ENCODE measurements around the gene MTMR12. TPM values are rescaled to one million over a fixed set of nuclear protein-coding genes. Genes with fewer than 3 reads are reported as not detected.

The MTMR12 gene
- total and polyA plus RNA-seq, 2 donors from 2014 or later, result 9.3 to 52.8 TPM

DNA sequence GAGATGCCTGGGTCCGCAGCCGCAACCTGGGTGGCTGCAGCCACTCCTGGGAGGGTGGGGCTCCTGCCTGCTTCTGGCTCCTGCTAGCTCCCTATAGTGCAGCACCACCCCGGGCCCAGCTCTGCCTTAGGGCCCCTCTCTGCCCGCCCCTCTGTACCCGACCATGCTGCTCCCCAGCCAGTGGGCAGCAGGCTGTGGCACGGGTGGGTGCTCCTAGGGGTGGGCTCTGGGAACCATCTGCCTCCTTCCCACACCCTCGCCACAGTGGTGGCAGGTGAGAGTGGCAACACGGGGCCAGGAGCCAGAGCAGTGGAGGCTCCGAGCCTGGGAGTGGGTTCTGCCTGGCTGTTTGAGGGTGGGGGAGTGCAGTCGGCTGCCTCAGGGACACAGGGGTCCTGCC lies 7.8 kb upstream of the MTMR12 start:
- Histone ChIP-seq H3K27me3 (ENCODE audit: control insufficient read depth, insufficient read depth, low read length) (no peaks in the 10 kb centered on the region), H3K27ac (ENCODE audit: low read depth in 2 of 2, low read length in 2 of 2) (no peak overlapping the region), H3K4me1 (ENCODE audit: control insufficient read depth in 2 of 3, insufficient read depth in 2 of 3, low read depth in 1 of 3, low read length in 3 of 3) (no peaks in the 10 kb centered on the region), H3K9me3 (ENCODE audit: control insufficient read depth in 2 of 3, insufficient read depth in 1 of 3, low read length in 3 of 3) (no peaks in the 10 kb centered on the region), H3K9ac (ENCODE audit: low read length in 3 of 3) (no peak overlapping the region), H3K36me3 (ENCODE audit: control insufficient read depth in 2 of 3, insufficient read depth in 3 of 3, low read length in 3 of 3) (no peaks in the 10 kb centered on the region), H3K4me3 (ENCODE audit: low read length in 3 of 3) (no peak overlapping the region)
- intact Hi-C loops (cut with DNase I), result loop anchor here (10.0 kb wide), 1 partner anchor 86 kb away; no protein-coding TSS in a partner anchor
- FAIRE-seq, result no peak
- TF ChIP-seq, protein P1, sequence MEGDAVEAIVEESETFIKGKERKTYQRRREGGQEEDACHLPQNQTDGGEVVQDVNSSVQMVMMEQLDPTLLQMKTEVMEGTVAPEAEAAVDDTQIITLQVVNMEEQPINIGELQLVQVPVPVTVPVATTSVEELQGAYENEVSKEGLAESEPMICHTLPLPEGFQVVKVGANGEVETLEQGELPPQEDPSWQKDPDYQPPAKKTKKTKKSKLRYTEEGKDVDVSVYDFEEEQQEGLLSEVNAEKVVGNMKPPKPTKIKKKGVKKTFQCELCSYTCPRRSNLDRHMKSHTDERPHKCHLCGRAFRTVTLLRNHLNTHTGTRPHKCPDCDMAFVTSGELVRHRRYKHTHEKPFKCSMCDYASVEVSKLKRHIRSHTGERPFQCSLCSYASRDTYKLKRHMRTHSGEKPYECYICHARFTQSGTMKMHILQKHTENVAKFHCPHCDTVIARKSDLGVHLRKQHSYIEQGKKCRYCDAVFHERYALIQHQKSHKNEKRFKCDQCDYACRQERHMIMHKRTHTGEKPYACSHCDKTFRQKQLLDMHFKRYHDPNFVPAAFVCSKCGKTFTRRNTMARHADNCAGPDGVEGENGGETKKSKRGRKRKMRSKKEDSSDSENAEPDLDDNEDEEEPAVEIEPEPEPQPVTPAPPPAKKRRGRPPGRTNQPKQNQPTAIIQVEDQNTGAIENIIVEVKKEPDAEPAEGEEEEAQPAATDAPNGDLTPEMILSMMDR (IDR thresholded peaks at IDR 0.05; ENCODE audit: borderline replicate concordance, extremely low read depth, insufficient read depth), result no peak
- no peak for DNase-seq

DNA sequence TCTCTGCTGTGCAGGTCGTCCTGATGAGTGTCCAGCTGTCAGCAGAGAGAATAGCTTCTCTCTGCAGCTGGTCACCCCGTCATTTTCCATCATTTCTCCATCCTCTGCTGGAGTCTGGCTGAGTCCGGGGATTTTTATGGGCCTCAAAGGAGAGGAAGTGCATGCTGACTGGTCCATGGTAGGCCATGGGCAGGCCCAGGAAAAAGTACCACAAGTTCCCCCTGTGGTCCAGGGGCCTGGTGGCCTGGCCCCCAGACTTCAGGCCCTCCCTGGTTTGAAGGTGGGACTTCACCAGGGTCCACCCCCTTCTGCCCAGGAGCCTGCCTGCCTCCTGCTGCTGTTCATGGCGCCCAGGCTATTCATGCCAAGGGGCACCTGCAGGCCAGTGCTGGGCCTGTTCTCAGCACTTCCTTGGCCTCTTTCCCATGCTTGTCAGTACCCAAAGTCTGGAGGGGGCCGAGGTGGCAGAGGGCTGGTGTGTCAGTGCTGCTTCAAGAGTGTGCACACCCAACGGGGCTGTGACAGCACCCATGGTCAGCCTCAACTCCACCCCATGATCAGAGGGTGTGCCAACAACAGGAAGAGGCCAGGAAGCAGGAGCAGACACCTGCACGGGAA lies 7.3 kb upstream of the MTMR12 start:
- H3K4me1 ChIP-seq (ENCODE audit: control insufficient read depth in 2 of 3, insufficient read depth in 2 of 3, low read depth in 1 of 3, low read length in 3 of 3), result no peaks in the 10 kb centered on the region
- intact Hi-C loops (cut with DNase I), result loop anchor here (10.0 kb wide), 1 partner anchor 85 kb away; no protein-coding TSS in a partner anchor
- H3K27ac ChIP-seq (ENCODE audit: low read depth in 2 of 2, low read length in 2 of 2), result no peak overlapping the region
- DNase-seq, result no peak
- no peaks in the 10 kb centered on the region for H3K27me3 ChIP-seq (ENCODE audit: control insufficient read depth, insufficient read depth, low read length)
- TF ChIP-seq, protein P1 (IDR thresholded peaks at IDR 0.05; ENCODE audit: borderline replicate concordance, extremely low read depth, insufficient read depth), result no peak
- no peaks in the 10 kb centered on the region for H3K36me3 ChIP-seq (ENCODE audit: control insufficient read depth in 2 of 3, insufficient read depth in 3 of 3, low read length in 3 of 3)
- H3K4me3 ChIP-seq (ENCODE audit: low read length in 3 of 3), result no peak overlapping the region
- H3K9ac ChIP-seq (ENCODE audit: low read length in 3 of 3), result no peak overlapping the region
- H3K9me3 ChIP-seq (ENCODE audit: control insufficient read depth in 2 of 3, insufficient read depth in 1 of 3, low read length in 3 of 3), result no peaks in the 10 kb centered on the region
- no peak for FAIRE-seq

DNA sequence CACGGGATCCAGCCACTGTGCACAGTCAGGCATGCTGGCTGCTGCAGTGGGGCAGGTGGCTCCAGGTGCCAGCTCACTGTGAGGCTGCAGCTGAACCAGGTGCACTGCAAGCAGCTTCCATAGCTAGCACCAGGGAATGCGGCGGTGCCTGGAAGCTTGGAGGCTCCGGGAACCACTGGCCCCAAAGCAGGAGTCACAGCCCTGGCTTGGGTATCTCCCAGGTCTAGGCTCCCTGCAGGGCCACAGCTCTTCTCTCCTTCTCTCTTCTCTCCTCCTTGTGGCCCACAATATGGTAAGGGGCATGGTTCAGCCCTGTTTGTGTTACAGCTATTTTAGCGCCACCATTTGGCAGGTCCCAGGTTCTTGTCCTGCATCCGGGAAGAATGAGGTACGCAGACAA lies 6.7 kb upstream of the MTMR12 start:
- FAIRE-seq (no peak), DNase-seq (no peak)
- Histone ChIP-seq H3K27ac (ENCODE audit: low read depth in 2 of 2, low read length in 2 of 2) (no peak overlapping the region), H3K9ac (ENCODE audit: low read length in 3 of 3) (no peak overlapping the region), H3K4me3 (ENCODE audit: low read length in 3 of 3) (no peak overlapping the region), H3K27me3 (ENCODE audit: control insufficient read depth, insufficient read depth, low read length) (no peaks in the 10 kb centered on the region), H3K9me3 (ENCODE audit: control insufficient read depth in 2 of 3, insufficient read depth in 1 of 3, low read length in 3 of 3) (no peaks in the 10 kb centered on the region), H3K4me1 (ENCODE audit: control insufficient read depth in 2 of 3, insufficient read depth in 2 of 3, low read depth in 1 of 3, low read length in 3 of 3) (no peaks in the 10 kb centered on the region), H3K36me3 (ENCODE audit: control insufficient read depth in 2 of 3, insufficient read depth in 3 of 3, low read length in 3 of 3) (no peaks in the 10 kb centered on the region)
- TF ChIP-seq, protein P1 (IDR thresholded peaks at IDR 0.05; ENCODE audit: borderline replicate concordance, extremely low read depth, insufficient read depth), result no peak
- intact Hi-C loops (cut with DNase I), result no loop called here

DNA sequence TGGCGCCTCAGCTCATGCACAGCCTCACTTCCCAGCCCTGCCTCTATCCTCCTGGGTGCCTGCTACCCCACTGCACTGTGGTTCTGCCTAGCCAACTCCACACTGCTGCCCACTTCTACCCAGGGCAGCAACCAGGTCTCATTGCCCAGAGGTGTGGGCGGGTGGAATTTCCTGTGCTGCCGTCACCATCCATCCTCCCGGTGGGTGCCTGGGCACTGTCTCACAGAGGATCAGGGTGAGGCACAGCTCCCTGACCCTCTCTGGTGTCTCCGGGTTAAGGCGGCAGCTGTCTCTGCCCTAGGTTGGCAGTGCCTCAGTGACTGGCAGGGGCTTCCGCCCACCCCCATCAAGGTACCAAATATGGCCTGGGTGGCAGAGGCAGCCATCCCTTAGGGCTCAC lies 4.3 kb upstream of the MTMR12 start:
- H3K27ac ChIP-seq (ENCODE audit: low read depth in 2 of 2, low read length in 2 of 2), result no peak overlapping the region
- TF ChIP-seq, protein P1 (IDR thresholded peaks at IDR 0.05; ENCODE audit: borderline replicate concordance, extremely low read depth, insufficient read depth), result no peak

More for the DNA sequence above, 4.3 kb upstream of the MTMR12 start:
- FAIRE-seq (no peak), DNase-seq (no peak)
- H3K4me1 ChIP-seq (ENCODE audit: control insufficient read depth in 2 of 3, insufficient read depth in 2 of 3, low read depth in 1 of 3, low read length in 3 of 3), result no peaks in the 10 kb centered on the region
- no peaks in the 10 kb centered on the region for H3K27me3 ChIP-seq (ENCODE audit: control insufficient read depth, insufficient read depth, low read length)
- intact Hi-C loops (cut with DNase I), result no loop called here
- H3K9ac ChIP-seq (ENCODE audit: low read length in 3 of 3), result no peak overlapping the region
- no peak overlapping the region for H3K4me3 ChIP-seq (ENCODE audit: low read length in 3 of 3)
- H3K9me3 ChIP-seq (ENCODE audit: control insufficient read depth in 2 of 3, insufficient read depth in 1 of 3, low read length in 3 of 3), result no peaks in the 10 kb centered on the region
- no peaks in the 10 kb centered on the region for H3K36me3 ChIP-seq (ENCODE audit: control insufficient read depth in 2 of 3, insufficient read depth in 3 of 3, low read length in 3 of 3)

Data from kidney (tissue), 14 donors.